GM12878 (cell line): ENCODE measurements around the gene ZNF329. TPM values are rescaled to one million over a fixed set of nuclear protein-coding genes. Genes with fewer than 3 reads are reported as not detected.

Experiments
- ATAC-seq: fragments of 200-7000 bp; cut with Tn5 transposase; 3 replicates; pipeline ENCODE4 v1.9.1; 2020; ENCODE audit warnings: mild to moderate bottlenecking, moderate library complexity
- BruUV-seq: library from RNA; stranded (reverse); fragments of 400-500 nt; replicated peaks from 2 replicates; lab custom pipeline; 2021; lab: Mats Ljungman, UMichigan
- CTCF ChIA-PET: fragments of 300-600 bp; sonication (Branson Sonifier 250); formaldehyde crosslinking; extraction: SDS; loops from one replicate; lab custom pipeline; 2021; ENCODE audit warnings: inconsistent platforms; lab: Yijun Ruan, JAX
- POLR2A ChIA-PET: fragments of 350-600 bp; formaldehyde crosslinking; extraction: SDS; loops from one replicate; lab custom pipeline; 2021; ENCODE audit warnings: inconsistent platforms; lab: Charles Lee
- RAD21 ChIA-PET: fragments of 300-600 bp; sonication (Branson Sonifier 250); formaldehyde crosslinking; loops from one replicate; lab custom pipeline; 2023; ENCODE audit warnings: antibody characterized with exemption; ENCODE audit not compliant: unreplicated experiment; lab: Charles Lee
- SMC1A ChIA-PET: fragments of 300-600 bp; sonication (Branson Sonifier 250); formaldehyde crosslinking; loops from one replicate; lab custom pipeline; 2023; ENCODE audit not compliant: unreplicated experiment, uncharacterized antibody; lab: Charles Lee
- DNase-seq: peaks from one replicate; pipeline ENCODE4 v3.0.0-alpha.2; 2011; ENCODE audit warnings: low read depth, low spot score
- FAIRE-seq: peaks from 3 replicates; lab custom pipeline; 2011; peaks lifted over from hg19 to GRCh38; lab: Jason Lieb, UNC
- H2AFZ ChIP-seq: 2 replicates; pipeline ENCODE4 v1.6.0; 2011; ENCODE audit warnings: low read depth, low read length, control low read depth; ENCODE audit not compliant: control insufficient read depth
- H3K27ac ChIP-seq: 2 replicates; pipeline ENCODE4 v1.5.1; 2011; ENCODE audit warnings: control low read depth; ENCODE audit not compliant: control insufficient read depth, insufficient read depth
- H3K27me3 ChIP-seq, 2 experiments: replicated peaks in 1 of 2; 2 replicates each; pipeline versions ENCODE4 v1.6.0 to v1.6.1; 2011; ENCODE audit warnings: low read length in 1 of 2; ENCODE audit not compliant: control insufficient read depth in 2 of 2, insufficient read depth in 2 of 2
- H3K36me3 ChIP-seq, 2 experiments: 2 replicates each; pipeline ENCODE4 v1.5.1; 2011; ENCODE audit warnings: low read length in 1 of 2; ENCODE audit not compliant: control insufficient read depth in 2 of 2, insufficient read depth in 2 of 2
- H3K4me1 ChIP-seq: 2 replicates; pipeline ENCODE4 v1.6.1; 2011; ENCODE audit warnings: mild to moderate bottlenecking, low read length, moderate library complexity, mixed read lengths; ENCODE audit not compliant: control insufficient read depth, insufficient read depth
- H3K4me2 ChIP-seq: 2 replicates; pipeline ENCODE4 v1.6.0; 2011; ENCODE audit warnings: control low read depth; ENCODE audit not compliant: control insufficient read depth, insufficient read depth
- H3K4me3 ChIP-seq: fragments of 200-600 bp; sonication (generic); 2 replicates; pipeline ENCODE4 v1.5.1; 2016
- H3K79me2 ChIP-seq: 2 replicates; pipeline ENCODE4 v1.6.0; 2011; ENCODE audit warnings: low read length; ENCODE audit not compliant: control insufficient read depth, insufficient read depth
- H3K9ac ChIP-seq: 2 replicates; pipeline ENCODE4 v1.8.0; 2011; ENCODE audit warnings: low read length, control low read depth, mixed read lengths; ENCODE audit not compliant: control insufficient read depth, insufficient read depth
- H3K9me3 ChIP-seq: replicated peaks from 3 replicates; pipeline ENCODE4 v1.5.1; 2011; ENCODE audit warnings: mild to moderate bottlenecking, low read length; ENCODE audit not compliant: control insufficient read depth, insufficient read depth
- H4K20me1 ChIP-seq: 2 replicates; pipeline ENCODE4 v1.6.0; 2011; ENCODE audit not compliant: control insufficient read depth, insufficient read depth
- CBX5 ChIP-seq: sonication (generic); IDR thresholded peaks from 2 replicates; pipeline ENCODE4 v1.6.1; 2016; ENCODE audit warnings: low read depth, moderate library complexity, mild to moderate bottlenecking, inconsistent platforms
- EGR1 ChIP-seq, 2 experiments: IDR thresholded peaks; 1 replicate in 1 of 2; 2 replicates in 1 of 2; pipeline ENCODE4 v1.6.1; 2011 to 2012; ENCODE audit warnings: low read depth in 2 of 2, low read length in 2 of 2, borderline replicate concordance in 1 of 2, mild to moderate bottlenecking in 1 of 2, moderate library complexity in 1 of 2
- GABPA ChIP-seq: IDR thresholded peaks from 2 replicates; pipeline ENCODE4 v1.6.1; 2014; ENCODE audit warnings: antibody characterized with exemption, low read depth, mild to moderate bottlenecking, inconsistent platforms
- HDAC6 ChIP-seq: fragments of 200-600 bp; sonication (generic); IDR thresholded peaks from one replicate; pipeline ENCODE4 v1.8.0; 2017; ENCODE audit warnings: antibody characterized with exemption; ENCODE audit not compliant: unreplicated experiment
- NBN ChIP-seq: fragments of 450-650 bp; IDR thresholded peaks from 2 replicates; pipeline ENCODE4 v1.6.1; 2016
- RBBP5 ChIP-seq: fragments of 200-600 bp; sonication (generic); conservative IDR thresholded peaks from 2 replicates; pipeline ENCODE4 v1.6.1; 2016
- SMAD5 ChIP-seq: IDR thresholded peaks from 2 replicates; pipeline ENCODE4 v1.6.1; 2016; ENCODE audit warnings: antibody characterized with exemption, low read depth
- SRF ChIP-seq, 2 experiments: IDR thresholded peaks; 2 replicates each; pipeline ENCODE4 v1.6.1; 2011; ENCODE audit warnings: low read depth in 2 of 2, low read length in 2 of 2, mild to moderate bottlenecking in 1 of 2, moderate library complexity in 1 of 2
- TAF1 ChIP-seq: IDR thresholded peaks from 2 replicates; pipeline ENCODE4 v1.6.1; 2011; ENCODE audit warnings: mild to moderate bottlenecking, low read depth, low read length, borderline replicate concordance
- WGBS: methylation state at CpG from one replicate; pipeline ENCODE4 v1.1.6; 2016; ENCODE audit warnings: low lambda C conversion rate; ENCODE audit not compliant: insufficient replicate concordance, insufficient coverage; ENCODE audit errors: missing lambda C conversion rate; 5-methylcytosine and 5-hydroxymethylcytosine counted together
- in situ Hi-C: fragments of 300-500 bp; cut with MboI; formaldehyde crosslinking; loops from 9 replicates; pipeline ENCODE4 v1.14.3; 2018; ENCODE audit warnings: mixed read lengths
- intact Hi-C: fragments of 100-400 bp; cut with micrococcal nuclease; formaldehyde crosslinking; loops from one replicate; pipeline ENCODE4 v1.14.2; 2022; ENCODE audit not compliant: unreplicated experiment
- polyA plus RNA-seq, 11 experiments: library from polyadenylated mRNA; depleted of rRNA in 4 of 11; unstranded in 6 of 11; stranded (reverse) in 5 of 11; fragments of >200 nt; fragmentation: Nextera tagmentation in 4 of 11; fragmentation: Illumina TruSeq in 1 of 11; extraction: Ambion mirVana in 4 of 11; extraction: Trizol in 1 of 11; gene quantifications; 1 replicate in 1 of 11; 2 replicates in 10 of 11; pipeline versions ENCODE4 v1.2.1 to v1.2.3, GENCODE V29; 2011 to 2016; ENCODE audit warnings: inconsistent platforms in 2 of 11, missing spikeins in 2 of 11, low read depth in 1 of 11
- total RNA-seq, 4 experiments: library from RNA; depleted of rRNA in 3 of 4; stranded (reverse); fragments of >200 nt in 3 of 4; fragmentation: Illumina TruSeq in 1 of 4; extraction: Trizol in 1 of 4; gene quantifications; 2 replicates each; pipeline versions ENCODE4 v1.2.1 to v1.2.3, GENCODE V29; 2013 to 2021
- TF ChIP-seq, protein P1 (sequence below): fragments of 450-650 bp; IDR thresholded peaks from 2 replicates; pipeline ENCODE4 v1.6.1; 2016; ENCODE audit warnings: mild to moderate bottlenecking
- TF ChIP-seq, protein P2 (sequence below): fragments of 450-650 bp; IDR thresholded peaks from 2 replicates; pipeline ENCODE4 v1.6.1; 2014; ENCODE audit warnings: mild to moderate bottlenecking
- TF ChIP-seq, protein P3 (sequence below): fragments of 450-650 bp; conservative IDR thresholded peaks from 2 replicates; pipeline ENCODE4 v1.6.1; 2017; ENCODE audit warnings: mild to moderate bottlenecking, moderate library complexity
- TF ChIP-seq, protein P4 (sequence below): IDR thresholded peaks from 2 replicates; pipeline ENCODE4 v1.6.1; 2012; ENCODE audit warnings: low read depth, low read length, improper control_type of control experiment

Gene ZNF329
- total and polyA plus RNA-seq, 10 of the 15 experiments (the other 5 are each of a cell fraction or from before 2014, with no cell fraction given), result 0.11 to 4.7 (median 0.56) TPM; not detected in 1

DNA sequence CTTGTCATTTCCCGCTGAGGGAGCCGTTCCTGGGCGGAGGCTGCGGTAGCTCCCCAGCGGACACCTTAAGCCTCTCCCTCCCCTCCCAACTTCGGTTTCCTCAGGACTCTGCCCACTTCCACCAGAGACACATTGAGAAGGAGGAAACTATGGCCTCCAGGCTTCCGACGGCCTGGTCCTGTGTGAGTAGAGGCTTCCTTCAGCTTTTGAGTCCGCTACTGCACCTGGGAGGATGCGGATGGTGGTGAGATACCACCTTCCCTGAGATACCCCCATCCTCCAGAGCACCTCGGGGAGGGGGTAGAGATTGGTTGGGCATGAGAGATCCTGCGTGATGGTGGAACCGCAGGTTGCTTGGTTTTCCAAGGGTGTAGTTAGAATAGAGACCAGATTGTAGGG lies 33.2 kb upstream of the ZNF329 start (continued):
- TF ChIP-seq, protein P1, sequence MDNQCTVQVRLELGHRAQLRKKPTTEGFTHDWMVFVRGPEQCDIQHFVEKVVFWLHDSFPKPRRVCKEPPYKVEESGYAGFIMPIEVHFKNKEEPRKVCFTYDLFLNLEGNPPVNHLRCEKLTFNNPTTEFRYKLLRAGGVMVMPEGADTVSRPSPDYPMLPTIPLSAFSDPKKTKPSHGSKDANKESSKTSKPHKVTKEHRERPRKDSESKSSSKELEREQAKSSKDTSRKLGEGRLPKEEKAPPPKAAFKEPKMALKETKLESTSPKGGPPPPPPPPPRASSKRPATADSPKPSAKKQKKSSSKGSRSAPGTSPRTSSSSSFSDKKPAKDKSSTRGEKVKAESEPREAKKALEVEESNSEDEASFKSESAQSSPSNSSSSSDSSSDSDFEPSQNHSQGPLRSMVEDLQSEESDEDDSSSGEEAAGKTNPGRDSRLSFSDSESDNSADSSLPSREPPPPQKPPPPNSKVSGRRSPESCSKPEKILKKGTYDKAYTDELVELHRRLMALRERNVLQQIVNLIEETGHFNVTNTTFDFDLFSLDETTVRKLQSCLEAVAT, result peak; percentile 85; the same call in 1 of the 2 replicates

DNA sequence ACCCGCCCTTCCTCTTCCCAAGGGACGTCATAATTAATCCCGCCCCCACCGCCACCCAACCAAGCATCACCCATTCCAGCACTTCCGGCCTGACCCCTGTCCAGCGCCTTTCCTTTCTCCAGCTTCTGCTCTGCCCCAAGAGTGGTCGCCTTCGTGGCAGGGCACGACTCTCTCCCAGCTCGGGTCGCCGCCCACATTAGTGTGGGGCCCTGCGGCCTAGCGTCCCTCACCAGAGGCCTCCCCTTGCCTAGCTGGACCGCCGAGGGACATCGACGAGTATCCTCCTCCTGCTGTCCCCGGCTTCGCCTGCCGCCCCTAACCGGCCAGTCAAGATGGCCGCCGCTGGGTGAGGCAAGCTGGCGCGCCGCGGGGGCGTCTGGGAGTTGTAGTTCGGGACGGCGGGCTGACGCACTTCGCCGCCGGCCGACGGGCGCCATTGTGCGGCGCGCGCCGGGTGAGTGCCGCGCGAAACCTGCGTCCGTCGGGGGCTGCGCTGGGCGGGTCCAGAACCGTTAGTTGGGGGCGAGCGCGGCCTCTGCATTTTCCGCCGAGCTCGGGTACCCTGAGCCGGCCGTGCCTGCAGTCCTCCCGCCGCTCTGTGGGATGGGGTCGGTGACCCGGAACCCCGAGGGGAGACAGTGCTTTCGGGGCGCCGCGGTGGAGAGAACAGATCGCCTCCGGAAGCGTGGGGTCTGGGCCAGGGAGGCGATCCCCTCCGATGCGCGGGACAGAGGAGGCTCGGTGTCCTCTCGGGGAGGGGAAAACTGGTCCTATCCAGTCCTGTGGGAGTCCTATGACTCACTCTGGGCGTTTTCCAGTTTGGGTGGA lies 32.6 kb upstream of the ZNF329 start, which contains the start of gene ZNF274:
Gene ZNF274 (plus strand): TSS at position 73 of the 828 bp plus-strand sequence. CDS start 905 bp downstream, outside the sequence.
- peak within 1 kb of the TSS; percentile 96 for H3K4me2 ChIP-seq
- H2AFZ ChIP-seq, result peak within 1 kb of the TSS; percentile 93
- peak within 1 kb of the TSS; percentile 67 for H3K4me3 ChIP-seq
- no peaks in the 10 kb centered on the region for H4K20me1 ChIP-seq
- ChIA-PET CTCF (interaction anchor here (0.9 to 1.4 kb wide), 4 partner anchors 12 to 335 kb away, joined by 3 to 4 read pairs (median 3); partner anchors contain the start of gene ZNF497), SMC1A (interaction anchor here (1.4 kb wide), 1 partner anchor 123 kb away, joined by 3 read pairs; no protein-coding TSS in a partner anchor), POLR2A (interaction anchor here (0.6 to 1.2 kb wide), 3 partner anchors 10 to 181 kb away, joined by 3 to 4 read pairs (median 3); no protein-coding TSS in a partner anchor), RAD21 (interaction anchor here (0.6 to 1.0 kb wide), 3 partner anchors 277 to 704 kb away, joined by 3 to 4 read pairs (median 3); partner anchors contain the start of gene ZBTB45)
- ATAC-seq, result peak; percentile 96
- peak; percentile 68 for DNase-seq
- peaks cover 47% of the 10 kb centered on the region for H3K9me3 ChIP-seq
- peak; percentile 78 for FAIRE-seq
- in situ Hi-C loops, result no loop called here
- no peaks in the 10 kb centered on the region for H3K27me3 ChIP-seq
- peaks cover 8% of the 10 kb centered on the region for H3K79me2 ChIP-seq
- peak within 1 kb of the TSS; percentile 91 for H3K9ac ChIP-seq
- intact Hi-C loops, result no loop called here
- H3K27ac ChIP-seq, result peak within 1 kb of the TSS; percentile 98
- H3K4me1 ChIP-seq, result peaks cover 10% of the 10 kb centered on the region
- peaks cover 0 to 11% of the 10 kb centered on the region in 2 experiments; a peak in 1 of 4 replicates for H3K36me3 ChIP-seq
- WGBS, result 1% methylated on average over 78 of the region's 80 CpGs
- no TSS peak for BruUV-seq
- TF ChIP-seq, protein P2, sequence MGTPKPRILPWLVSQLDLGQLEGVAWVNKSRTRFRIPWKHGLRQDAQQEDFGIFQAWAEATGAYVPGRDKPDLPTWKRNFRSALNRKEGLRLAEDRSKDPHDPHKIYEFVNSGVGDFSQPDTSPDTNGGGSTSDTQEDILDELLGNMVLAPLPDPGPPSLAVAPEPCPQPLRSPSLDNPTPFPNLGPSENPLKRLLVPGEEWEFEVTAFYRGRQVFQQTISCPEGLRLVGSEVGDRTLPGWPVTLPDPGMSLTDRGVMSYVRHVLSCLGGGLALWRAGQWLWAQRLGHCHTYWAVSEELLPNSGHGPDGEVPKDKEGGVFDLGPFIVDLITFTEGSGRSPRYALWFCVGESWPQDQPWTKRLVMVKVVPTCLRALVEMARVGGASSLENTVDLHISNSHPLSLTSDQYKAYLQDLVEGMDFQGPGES, result 0 out of 2 replicates have a peak, but pooled peaks have one; percentile 12
- TF ChIP-seq RBBP5 (no peak), CBX5 (peak; percentile 83; the same call in 1 of the 2 replicates), EGR1 (IDR thresholded peaks at IDR 0.05; ENCODE audit: borderline replicate concordance in 1 of 2, low read depth in 2 of 2, low read length in 2 of 2) (0 out of 3 replicates have a peak, but pooled peaks of 1 of the 2 experiments have one; percentile 46), SMAD5 (peak; percentile 60; the same call in 1 of the 2 replicates), NBN (peak; percentile 87), SRF (IDR thresholded peaks at IDR 0.05; ENCODE audit: low read depth in 2 of 2, low read length in 2 of 2) (peak in 1 of 2 experiments; percentile 56; a peak in 1 of 4 replicates), TAF1 (peak; percentile 64; the same call in 1 of the 2 replicates), HDAC6 (peak; percentile 68), GABPA (peak; percentile 74)
- TF ChIP-seq, protein P3, sequence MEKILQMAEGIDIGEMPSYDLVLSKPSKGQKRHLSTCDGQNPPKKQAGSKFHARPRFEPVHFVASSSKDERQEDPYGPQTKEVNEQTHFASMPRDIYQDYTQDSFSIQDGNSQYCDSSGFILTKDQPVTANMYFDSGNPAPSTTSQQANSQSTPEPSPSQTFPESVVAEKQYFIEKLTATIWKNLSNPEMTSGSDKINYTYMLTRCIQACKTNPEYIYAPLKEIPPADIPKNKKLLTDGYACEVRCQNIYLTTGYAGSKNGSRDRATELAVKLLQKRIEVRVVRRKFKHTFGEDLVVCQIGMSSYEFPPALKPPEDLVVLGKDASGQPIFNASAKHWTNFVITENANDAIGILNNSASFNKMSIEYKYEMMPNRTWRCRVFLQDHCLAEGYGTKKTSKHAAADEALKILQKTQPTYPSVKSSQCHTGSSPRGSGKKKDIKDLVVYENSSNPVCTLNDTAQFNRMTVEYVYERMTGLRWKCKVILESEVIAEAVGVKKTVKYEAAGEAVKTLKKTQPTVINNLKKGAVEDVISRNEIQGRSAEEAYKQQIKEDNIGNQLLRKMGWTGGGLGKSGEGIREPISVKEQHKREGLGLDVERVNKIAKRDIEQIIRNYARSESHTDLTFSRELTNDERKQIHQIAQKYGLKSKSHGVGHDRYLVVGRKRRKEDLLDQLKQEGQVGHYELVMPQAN, result peak; percentile 51
- TF ChIP-seq, protein P4, sequence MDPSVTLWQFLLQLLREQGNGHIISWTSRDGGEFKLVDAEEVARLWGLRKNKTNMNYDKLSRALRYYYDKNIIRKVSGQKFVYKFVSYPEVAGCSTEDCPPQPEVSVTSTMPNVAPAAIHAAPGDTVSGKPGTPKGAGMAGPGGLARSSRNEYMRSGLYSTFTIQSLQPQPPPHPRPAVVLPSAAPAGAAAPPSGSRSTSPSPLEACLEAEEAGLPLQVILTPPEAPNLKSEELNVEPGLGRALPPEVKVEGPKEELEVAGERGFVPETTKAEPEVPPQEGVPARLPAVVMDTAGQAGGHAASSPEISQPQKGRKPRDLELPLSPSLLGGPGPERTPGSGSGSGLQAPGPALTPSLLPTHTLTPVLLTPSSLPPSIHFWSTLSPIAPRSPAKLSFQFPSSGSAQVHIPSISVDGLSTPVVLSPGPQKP, result peak; percentile 33; the same call in 1 of the 2 replicates
